Esophagus muscularis mucosa (tissue), 4 donors: ENCODE measurements around the gene CXCR2. TPM values are rescaled to one million over a fixed set of nuclear protein-coding genes. Genes with fewer than 3 reads are reported as not detected.

ENCODE experiments used
- DNase-seq: peaks from one replicate; pipeline ENCODE4 v3.0.0-alpha.2; 2017; ENCODE audit errors: extremely low spot score
- H3K27ac ChIP-seq, 4 donors: fragments of 200-600 bp; sonication (generic); replicated peaks in 1 of 4; 1 replicate in 3 of 4; 2 replicates in 1 of 4; pipeline ENCODE4 v1.5.1; 2016 to 2019; ENCODE audit warnings: mild to moderate bottlenecking in 1 of 4
- H3K27me3 ChIP-seq, 4 donors: fragments of 200-600 bp; sonication (generic); one replicate each; pipeline versions ENCODE4 v1.5.1 to v1.6.0; 2016 to 2019
- H3K36me3 ChIP-seq, 4 donors: fragments of 200-600 bp; sonication (generic); one replicate each; pipeline ENCODE4 v1.5.1; 2016 to 2019
- H3K4me1 ChIP-seq, 4 donors: fragments of 200-600 bp; sonication (generic); one replicate each; pipeline ENCODE4 v1.5.1; 2016 to 2019
- H3K4me3 ChIP-seq, 4 donors: fragments of 200-600 bp; sonication (generic); 1 replicate in 2 of 4; 2 replicates in 2 of 4; pipeline ENCODE4 v1.5.1; 2016 to 2019; ENCODE audit warnings: mild to moderate bottlenecking in 4 of 4, moderate library complexity in 1 of 4
- H3K9me3 ChIP-seq, 4 donors: fragments of 200-600 bp; sonication (generic); 1 replicate in 3 of 4; 2 replicates in 1 of 4; pipeline ENCODE4 v1.5.1; 2016 to 2019
- CTCF ChIP-seq, 3 experiments: fragments of 200-600 bp in 2 of 3; fragments of 450-650 bp in 1 of 3; sonication (generic) in 2 of 3; IDR thresholded peaks; one replicate each; pipeline ENCODE4 v1.5.1; 2017 to 2019; ENCODE audit warnings: antibody characterized with exemption in 3 of 3, mild to moderate bottlenecking in 2 of 3, moderate library complexity in 1 of 3
- EP300 ChIP-seq: sonication (generic); formaldehyde crosslinking; IDR thresholded peaks from one replicate; pipeline ENCODE4 v1.6.1; 2017; ENCODE audit warnings: antibody characterized with exemption
- POLR2A ChIP-seq: fragments of 450-650 bp; IDR thresholded peaks from one replicate; pipeline ENCODE4 v1.6.1; 2017; ENCODE audit warnings: antibody characterized with exemption, moderate library complexity, mild to moderate bottlenecking, low read depth
- POLR2AphosphoS5 ChIP-seq, 2 donors: sonication (generic); formaldehyde crosslinking; IDR thresholded peaks; one replicate each; pipeline ENCODE4 v1.6.1; 2017; ENCODE audit warnings: antibody characterized with exemption in 2 of 2
- WGBS: methylation state at CpG from one replicate; pipeline ENCODE4 v1.1.5; 2018; 5-methylcytosine and 5-hydroxymethylcytosine counted together
- intact Hi-C: fragments of 100-400 bp; cut with DNase I; formaldehyde crosslinking; loops from one replicate; pipeline ENCODE4 v1.15.1; 2023
- total RNA-seq, 4 donors: library from RNA; depleted of rRNA; stranded (reverse); fragments of >200 nt; gene quantifications; one replicate each; pipeline versions ENCODE4 v1.1.0 to v1.2.1, GENCODE V29; 2016

Gene CXCR2
- total RNA-seq, 4 donors from 2014 or later, result 0.11 to 2.8 (median 0.42) TPM; not detected in 1

- no peak for DNase-seq
- no peak for TF ChIP-seq POLR2AphosphoS5 (IDR thresholded peaks at IDR 0.05)
- no peak for TF ChIP-seq CTCF (IDR thresholded peaks at IDR 0.05)
- no peak for TF ChIP-seq POLR2A
- TF ChIP-seq EP300, result no peak
- Histone ChIP-seq H3K4me3 (no peak overlapping the region), H3K4me1 (no peaks in the 10 kb centered on the region), H3K36me3 (no peaks in the 10 kb centered on the region), H3K9me3 (no peaks in the 10 kb centered on the region), H3K27me3 (no peaks in the 10 kb centered on the region), H3K27ac (no peak overlapping the region)
- WGBS, result 66% methylated on average over 9 of the region's 9 CpGs
- intact Hi-C loops, result loop anchor here (10.0 kb wide), 1 partner anchor 294 kb away; no protein-coding TSS in a partner anchor
These were observed 54.8 kb downstream of the CXCR2 start for GRCh38 chr2:218180467-218181114.

- WGBS, result 79% methylated on average over 1 of the region's 1 CpG
- no peaks in the 10 kb centered on the region for H3K36me3 ChIP-seq
- H3K27me3 ChIP-seq, result no peaks in the 10 kb centered on the region
- intact Hi-C loops, result loop anchor here (10.0 kb wide), 1 partner anchor 290 kb away; no protein-coding TSS in a partner anchor
- DNase-seq, result no peak
- no peak overlapping the region for H3K4me3 ChIP-seq
- TF ChIP-seq CTCF (IDR thresholded peaks at IDR 0.05) (no peak), POLR2A (no peak), EP300 (no peak), POLR2AphosphoS5 (IDR thresholded peaks at IDR 0.05) (no peak)
- peaks cover 7 to 24% (median 22%) of the 10 kb centered on the region in 4 donors for H3K4me1 ChIP-seq
- no peaks in the 10 kb centered on the region for H3K9me3 ChIP-seq
- no peak overlapping the region for H3K27ac ChIP-seq
These were observed 58.5 kb downstream of the CXCR2 start for GRCh38 chr2:218184331-218184730.

GRCh38 chr2:218186355-218186766 is 60.5 kb downstream of the CXCR2 start:
- intact Hi-C loops, result loop anchor here (5.0 to 10.0 kb wide), 2 partner anchors 71 to 288 kb away; no protein-coding TSS in a partner anchor
- Histone ChIP-seq H3K4me1 (peaks cover 7 to 24% (median 22%) of the 10 kb centered on the region in 4 donors), H3K4me3 (no peak overlapping the region), H3K36me3 (no peaks in the 10 kb centered on the region), H3K9me3 (no peaks in the 10 kb centered on the region), H3K27ac (peak overlapping the region in 2 of 4 donors; percentile 59 to 63), H3K27me3 (no peaks in the 10 kb centered on the region)
- peak in 1 of 2 donors; percentile 13 for TF ChIP-seq POLR2AphosphoS5 (IDR thresholded peaks at IDR 0.05)
- peak; percentile 84 to 93 (median 90) for TF ChIP-seq CTCF (IDR thresholded peaks at IDR 0.05)
- TF ChIP-seq EP300, result no peak
- no peak for TF ChIP-seq POLR2A
- DNase-seq, result no peak
- WGBS, result 38% methylated on average over 8 of the region's 8 CpGs

Other genes starting within 250 kb of the CXCR2 start
- 1,000 to 10,000 TPM; 1,001 to 2,170 (median 1,411) TPM for gene TNS1, start 123.0 kb upstream of the CXCR2 start, total RNA-seq
- gene RUFY4, start 56.8 kb upstream of the CXCR2 start, total RNA-seq, result under 1 TPM in 1 of 4 donors, not detected in 3; 0.11 TPM
- gene CXCR1, start 40.9 kb downstream of the CXCR2 start, total RNA-seq, result 1 to 10 TPM in 1 of 4 donors, under 1 TPM in 1, not detected in 2; 0.13 to 4.0 TPM
- gene ARPC2, start 91.2 kb downstream of the CXCR2 start, total RNA-seq, result 100 to 1,000 TPM; 257 to 300 (median 270) TPM
- gene GPBAR1, start 135.0 kb downstream of the CXCR2 start, total RNA-seq, result 1 to 10 TPM in 3 of 4 donors, under 1 TPM in 1; 0.42 to 4.5 (median 3.9) TPM
- 100 to 1,000 TPM; 104 to 169 (median 144) TPM for gene AAMP, start 144.1 kb downstream of the CXCR2 start, total RNA-seq
- gene PNKD, start 144.5 kb downstream of the CXCR2 start, total RNA-seq, result 10 to 100 TPM; 40.3 to 74.1 (median 56.5) TPM
- gene TMBIM1, start 166.5 kb downstream of the CXCR2 start, total RNA-seq, result 100 to 1,000 TPM; 131 to 238 (median 197) TPM
- gene CATIP, start 230.8 kb downstream of the CXCR2 start, total RNA-seq, result not detected